GM19025 (cell line): ENCODE results near the gene KCNC4.

Experiments
- ATAC-seq: cut with Tn5 transposase; IDR thresholded peaks from one replicate; pipeline ENCODE4 v1.9.1; 2021; ENCODE audit warnings: mild to moderate bottlenecking, low read depth, moderate library complexity; ENCODE audit not compliant: unreplicated experiment

KCNC4 gene

DNA sequence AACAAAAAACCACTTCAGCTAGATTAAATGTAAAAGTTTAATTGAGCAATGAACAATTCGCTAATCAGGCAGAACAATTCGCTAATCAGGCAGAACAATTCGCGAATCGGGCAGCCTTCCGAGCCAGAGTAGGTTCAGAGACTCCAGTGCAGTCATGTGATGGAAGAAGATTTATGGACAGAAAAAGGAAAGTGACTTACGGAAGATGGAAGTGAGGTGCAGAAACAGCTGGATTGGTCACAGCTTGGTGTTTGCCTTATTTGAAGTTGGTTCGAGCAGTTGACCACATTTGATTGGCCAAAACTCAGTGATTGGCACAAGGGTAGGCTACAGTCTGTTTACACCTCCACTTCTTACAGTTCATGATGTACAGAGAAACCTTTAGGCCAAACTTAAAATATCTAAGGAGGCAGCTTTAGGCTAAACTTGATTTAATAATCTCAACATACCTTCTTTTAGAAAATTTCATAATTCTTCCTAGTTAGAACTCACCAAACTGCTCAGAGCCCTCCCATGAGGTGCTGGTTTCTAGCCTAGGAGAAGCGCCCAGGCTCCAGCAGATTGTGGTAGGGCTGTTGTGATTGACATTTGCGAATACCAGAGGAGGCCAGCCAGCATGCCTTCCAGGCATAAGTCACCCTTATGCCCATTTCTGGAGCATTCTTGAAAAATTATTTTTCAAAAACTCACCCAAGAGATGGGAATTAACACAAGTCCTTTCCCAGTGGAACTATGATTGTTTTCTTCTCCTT is 22.8 kb upstream of the KCNC4 start:
- no peak for ATAC-seq

- ATAC-seq, result no peak
These were observed 22.0 kb upstream of the KCNC4 start for GRCh38 chr1:110188035-110188618.

- no peak for ATAC-seq
These were observed 20.9 kb upstream of the KCNC4 start for GRCh38 chr1:110189181-110189580.

GRCh38 chr1:110190282-110190929 is 19.7 kb upstream of the KCNC4 start:
- ATAC-seq, result no peak

DNA sequence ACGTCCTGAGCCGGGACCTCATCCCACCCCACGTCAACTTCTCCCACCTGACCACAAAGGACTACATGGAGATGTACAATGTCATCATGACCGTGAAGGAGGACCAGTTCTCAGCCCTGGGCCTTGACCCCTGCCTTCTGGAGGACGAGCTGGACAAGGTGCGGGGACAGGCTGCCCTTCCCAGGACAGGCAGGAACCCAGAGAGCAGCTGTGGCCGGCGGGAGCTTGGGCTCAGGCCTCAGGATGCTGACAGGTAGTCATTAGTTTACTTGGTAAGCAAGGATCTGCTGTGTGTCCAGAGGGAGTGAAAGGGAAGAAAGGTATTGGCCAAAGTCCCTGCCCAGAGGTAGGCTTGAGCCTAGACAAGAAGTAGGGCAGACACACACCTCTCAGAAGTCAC is 17.6 kb upstream of the KCNC4 start:
- no peak for ATAC-seq

GRCh38 chr1:110195196-110195595 is 14.9 kb upstream of the KCNC4 start:
- ATAC-seq, result no peak

DNA sequence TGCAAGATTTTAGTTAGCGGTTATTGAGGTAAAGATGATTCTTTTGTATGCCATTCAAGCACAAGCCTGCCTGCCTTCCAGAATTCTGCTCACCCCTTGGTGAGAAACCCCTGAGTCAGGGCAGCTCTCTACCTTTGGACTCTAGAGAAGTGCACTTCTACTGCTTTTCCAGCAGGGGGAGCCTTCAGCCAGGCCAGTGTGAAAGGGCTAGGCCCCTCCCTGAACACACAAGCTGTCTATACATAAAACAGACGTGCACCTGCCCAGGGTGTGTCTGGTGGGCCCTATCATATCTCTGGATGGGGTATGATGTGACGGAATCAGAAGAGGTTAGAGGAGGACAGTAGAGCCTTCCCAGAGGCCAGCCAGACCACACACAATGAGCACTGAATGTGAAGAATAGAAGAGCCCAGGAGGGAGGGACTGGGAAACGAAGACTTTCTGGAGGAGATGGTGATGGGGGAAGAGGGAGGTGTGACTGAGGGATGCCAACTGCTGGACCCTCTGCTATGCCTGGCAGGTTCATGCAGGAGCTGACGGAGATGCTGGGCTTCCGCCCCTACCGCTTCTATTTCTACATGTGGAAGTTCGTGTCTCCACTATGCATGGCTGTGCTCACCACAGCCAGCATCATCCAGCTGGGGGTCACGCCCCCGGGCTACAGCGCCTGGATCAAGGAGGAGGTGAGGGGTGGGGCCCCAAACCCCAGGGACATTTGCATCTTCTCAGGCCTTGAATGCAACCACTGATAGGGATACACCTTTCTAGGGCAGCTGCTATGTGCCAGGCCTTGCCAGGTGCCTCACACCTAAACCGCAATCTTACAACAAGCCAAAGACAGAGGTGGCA is 13.0 kb upstream of the KCNC4 start:
- ATAC-seq, result no peak

GRCh38 chr1:110197905-110198629 is 12.0 kb upstream of the KCNC4 start:
- no peak for ATAC-seq

DNA sequence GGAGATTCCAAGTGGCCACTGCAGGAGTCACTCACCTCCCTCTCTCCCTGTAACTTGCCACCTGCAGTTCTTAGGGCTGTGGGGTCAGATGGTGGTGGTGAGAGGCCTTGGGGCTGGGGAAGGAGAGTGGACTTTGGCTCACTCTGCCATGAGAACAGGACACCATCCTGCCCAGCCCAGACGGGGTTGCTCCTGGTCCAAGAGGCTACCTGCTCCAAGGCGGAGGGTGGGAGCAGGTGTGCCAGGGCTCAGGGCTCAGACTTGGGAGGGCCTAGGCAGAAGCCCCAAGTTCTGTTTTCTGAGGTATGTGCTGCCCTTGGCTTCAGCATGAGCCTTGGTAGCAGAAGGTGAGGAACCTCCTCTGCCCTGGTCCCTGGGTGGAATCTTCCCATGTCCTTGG is 11.4 kb upstream of the KCNC4 start:
- ATAC-seq, result no peak

DNA sequence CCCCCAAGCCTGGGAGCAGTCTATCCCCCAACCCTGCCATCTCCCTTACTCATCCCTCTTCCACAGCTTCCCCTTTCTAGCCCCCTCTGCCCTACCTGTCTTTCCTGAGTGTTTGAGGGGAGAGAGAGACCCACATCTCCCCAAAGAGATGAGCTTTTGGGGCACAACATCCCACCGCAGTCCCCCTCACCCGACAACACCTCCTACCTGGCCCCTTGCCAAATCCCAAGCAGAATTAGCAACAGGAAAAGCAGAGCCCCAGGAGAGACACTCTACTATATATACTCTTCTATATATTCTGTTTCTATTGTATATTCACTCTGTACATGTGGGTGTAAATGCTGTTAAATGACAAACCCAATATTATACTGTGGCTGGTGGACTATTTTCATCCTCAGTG is 9.9 kb upstream of the KCNC4 start:
- ATAC-seq, result no peak

- ATAC-seq, result no peak
These were observed 9.4 kb upstream of the KCNC4 start for GRCh38 chr1:110200666-110201065.

GRCh38 chr1:110201157-110201825 is 8.8 kb upstream of the KCNC4 start:
- ATAC-seq, result no peak

GRCh38 chr1:110203021-110203661 is 7.0 kb upstream of the KCNC4 start:
- no peak for ATAC-seq

DNA sequence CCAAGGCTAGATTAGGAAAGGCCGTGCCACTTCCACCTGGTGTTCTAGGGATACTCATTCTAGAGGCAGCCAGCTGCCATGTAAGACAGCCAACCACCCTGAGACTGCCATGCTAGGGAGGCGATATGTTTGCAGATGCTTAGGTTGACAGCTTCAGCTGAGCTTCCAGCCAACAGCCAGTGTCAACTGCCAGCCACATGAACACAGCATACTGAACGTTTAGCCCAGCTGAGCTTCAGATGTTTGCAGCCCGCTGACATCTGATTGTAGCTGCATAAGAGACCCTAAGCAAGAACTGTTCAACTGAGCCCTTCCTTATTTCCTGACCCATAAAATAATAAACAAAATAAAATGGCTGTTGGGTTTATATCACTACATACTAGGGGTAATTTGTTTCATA is 5.0 kb upstream of the KCNC4 start:
- ATAC-seq, result no peak

DNA sequence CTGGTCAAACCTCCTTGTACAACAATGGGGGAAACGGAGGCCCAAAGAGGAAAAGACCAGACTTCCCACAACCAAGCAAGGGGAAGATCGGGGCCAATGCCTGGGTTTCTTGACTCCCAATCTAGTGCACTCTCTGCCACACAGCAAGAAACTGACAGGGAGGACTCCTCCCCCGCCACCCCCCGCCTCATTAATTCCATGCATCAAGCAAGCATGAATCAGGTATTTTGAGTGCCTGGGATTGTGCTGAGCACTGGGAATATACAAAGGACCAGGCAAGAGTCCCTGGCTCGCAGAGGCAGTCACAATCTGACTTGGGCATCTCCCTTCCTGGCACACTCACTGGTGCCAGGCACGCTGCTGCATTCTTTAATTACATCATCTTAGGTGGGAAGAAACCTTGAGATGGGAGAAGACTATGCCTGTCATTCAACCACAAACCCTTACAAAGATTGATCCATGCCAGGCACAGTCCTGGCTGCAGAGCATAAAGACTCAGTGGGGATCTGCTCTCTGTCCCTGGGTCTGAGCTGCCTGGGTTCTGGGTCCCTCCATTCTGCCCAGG is 4.4 kb upstream of the KCNC4 start:
- ATAC-seq, result no peak

DNA sequence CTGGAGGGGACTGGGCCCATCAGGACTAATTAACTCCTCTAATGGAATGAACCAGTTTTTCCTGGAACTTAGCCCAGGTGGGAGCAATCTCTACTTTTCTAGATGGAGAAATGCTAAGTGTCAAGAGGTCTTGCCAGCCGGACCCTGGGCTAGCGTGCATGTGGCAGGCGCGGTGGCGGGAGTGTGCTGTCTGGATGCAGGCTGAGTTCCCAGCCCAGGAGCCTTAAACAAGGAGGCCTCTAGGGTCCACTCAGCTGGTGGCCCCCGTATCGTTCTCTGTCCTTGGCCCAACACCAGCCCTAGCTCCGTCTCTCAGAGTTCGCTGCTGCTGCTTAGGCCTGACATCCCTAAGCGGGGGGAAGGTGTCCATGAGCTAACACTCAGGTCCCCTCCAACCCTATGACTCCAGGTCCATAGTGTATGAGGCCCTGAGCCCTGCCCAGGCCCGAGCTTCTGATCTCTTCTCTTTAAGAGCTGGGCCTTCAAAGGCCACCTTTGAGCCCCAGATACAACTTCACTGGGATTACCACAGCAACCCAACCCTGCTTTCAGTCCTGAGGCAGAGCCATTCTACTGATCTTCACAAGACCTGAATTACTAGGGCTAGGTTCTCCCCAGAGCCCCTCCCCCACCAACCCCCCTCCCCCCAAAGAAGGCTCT is 3.7 kb upstream of the KCNC4 start:
- no peak for ATAC-seq

DNA sequence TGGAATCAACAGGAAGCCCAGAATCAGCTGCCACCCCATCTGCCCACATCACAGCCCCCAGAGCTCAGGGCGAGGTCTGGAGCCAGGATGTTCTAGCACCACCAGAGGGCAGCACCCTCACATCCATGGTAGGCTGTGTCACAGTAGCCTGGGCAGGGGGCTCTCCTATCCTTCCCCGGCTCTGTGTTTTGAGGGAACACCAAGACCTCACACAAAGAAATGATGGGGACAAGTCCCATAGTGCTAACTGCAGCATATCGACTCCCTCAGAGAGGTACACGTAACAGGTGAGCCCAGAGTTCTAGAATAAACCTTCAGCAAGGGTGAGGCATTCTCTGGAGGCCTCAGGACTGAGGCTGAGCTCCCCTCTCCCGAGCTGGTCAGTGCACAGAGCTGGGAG is 2.3 kb upstream of the KCNC4 start:
- no peak for ATAC-seq

DNA sequence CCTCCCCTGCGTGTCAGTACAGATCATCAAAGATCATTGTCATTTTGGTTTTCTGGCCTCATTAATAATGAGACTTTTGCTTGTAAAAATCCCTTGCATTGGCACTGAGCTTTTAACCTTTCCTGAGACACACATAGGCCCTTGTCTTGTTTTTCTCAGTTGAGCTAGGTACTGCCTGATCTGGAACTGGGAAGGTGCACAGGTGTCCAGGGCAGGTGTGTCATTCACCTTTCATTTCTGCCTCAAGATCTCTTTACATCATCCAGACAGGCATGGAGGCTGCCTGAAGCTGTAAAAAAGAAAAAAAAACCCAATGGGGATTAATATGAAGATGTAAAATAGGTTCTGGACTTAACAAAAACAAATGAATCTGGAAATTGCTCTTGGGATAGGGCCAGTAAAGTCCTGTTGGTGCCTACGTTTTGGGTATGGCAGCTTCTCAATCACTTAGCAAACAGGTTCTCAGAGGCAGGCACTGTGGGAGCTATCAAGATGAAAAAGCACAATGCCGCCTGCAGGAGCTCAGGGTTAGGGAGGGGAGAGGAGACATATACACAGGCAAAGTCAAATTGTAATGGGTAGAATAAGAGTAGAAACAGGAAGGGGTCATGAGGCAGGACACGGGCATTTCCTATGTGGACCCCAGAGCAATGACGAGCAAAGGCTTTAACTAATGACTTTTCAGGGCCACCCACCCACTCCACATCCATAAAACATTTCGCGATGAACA is 1.0 kb upstream of the KCNC4 start:
- no peak for ATAC-seq
